ENCODE measurements around the gene RTL5. TPM values are rescaled to one million over a fixed set of nuclear protein-coding genes. Genes with fewer than 3 reads are reported as not detected.

The RTL5 gene
- total and polyA plus RNA-seq, 4 donors, result 6.5 to 13.9 (median 10.0) TPM

- Histone ChIP-seq H3K27ac (ENCODE audit: low read depth in 1 of 2, low read length in 2 of 2) (no peak overlapping the region), H3K4me3 (ENCODE audit: low read length in 2 of 2) (no peak overlapping the region), H3K9me3 (ENCODE audit: control insufficient read depth, low read length) (no peaks in the 10 kb centered on the region), H3K4me1 (ENCODE audit: control insufficient read depth in 1 of 2, insufficient read depth in 2 of 2, low read length in 2 of 2) (no peaks in the 10 kb centered on the region), H3K36me3 (ENCODE audit: control insufficient read depth in 1 of 2, insufficient read depth in 2 of 2, low read length in 1 of 2) (no peaks in the 10 kb centered on the region), H3K27me3 (ENCODE audit: control insufficient read depth in 1 of 2, insufficient read depth in 2 of 2, low read length in 1 of 2) (no peaks in the 10 kb centered on the region)
- intact Hi-C loops (cut with DNase I), result no loop called here
- ATAC-seq (ENCODE audit: low FRiP score) (no peak), DNase-seq (no peak)
- 67 to 82% methylated on average over 3 of the region's 3 CpGs for WGBS, 2 donors
Measured at GRCh38 chrX:72097098-72097497, 34.6 kb downstream of the RTL5 start.

GRCh38 chrX:72095370-72095769 is 36.3 kb downstream of the RTL5 start:
- no peak for ATAC-seq (ENCODE audit: low FRiP score)
- no peak overlapping the region for H3K27ac ChIP-seq (ENCODE audit: low read depth in 1 of 2, low read length in 2 of 2)
- intact Hi-C loops (cut with DNase I), result no loop called here
- no peaks in the 10 kb centered on the region for H3K9me3 ChIP-seq (ENCODE audit: control insufficient read depth, low read length)
- no peak overlapping the region for H3K4me3 ChIP-seq (ENCODE audit: low read length in 2 of 2)
- no peaks in the 10 kb centered on the region for H3K27me3 ChIP-seq (ENCODE audit: control insufficient read depth in 1 of 2, insufficient read depth in 2 of 2, low read length in 1 of 2)
- no peaks in the 10 kb centered on the region for H3K4me1 ChIP-seq (ENCODE audit: control insufficient read depth in 1 of 2, insufficient read depth in 2 of 2, low read length in 2 of 2)
- 31 to 36% methylated on average over 2 of the region's 2 CpGs for WGBS, 2 donors
- H3K36me3 ChIP-seq (ENCODE audit: control insufficient read depth in 1 of 2, insufficient read depth in 2 of 2, low read length in 1 of 2), result no peaks in the 10 kb centered on the region
- DNase-seq, result no peak

- WGBS, 2 donors, result 69 to 73% methylated on average over 4 of the region's 4 CpGs
- peak in 1 of 2 donors; percentile 60 for DNase-seq
- Histone ChIP-seq H3K9me3 (ENCODE audit: control insufficient read depth, low read length) (no peaks in the 10 kb centered on the region), H3K4me3 (ENCODE audit: low read length in 2 of 2) (no peak overlapping the region), H3K27me3 (ENCODE audit: control insufficient read depth in 1 of 2, insufficient read depth in 2 of 2, low read length in 1 of 2) (no peaks in the 10 kb centered on the region), H3K27ac (ENCODE audit: low read depth in 1 of 2, low read length in 2 of 2) (no peak overlapping the region), H3K4me1 (ENCODE audit: control insufficient read depth in 1 of 2, insufficient read depth in 2 of 2, low read length in 2 of 2) (no peaks in the 10 kb centered on the region), H3K36me3 (ENCODE audit: control insufficient read depth in 1 of 2, insufficient read depth in 2 of 2, low read length in 1 of 2) (no peaks in the 10 kb centered on the region)
- peak; percentile 65 for ATAC-seq (ENCODE audit: low FRiP score)
- intact Hi-C loops (cut with DNase I), result no loop called here
Measured at GRCh38 chrX:72094894-72095293, 36.8 kb downstream of the RTL5 start.

- no peak for DNase-seq
- Histone ChIP-seq H3K4me3 (ENCODE audit: low read length in 2 of 2) (no peak overlapping the region), H3K4me1 (ENCODE audit: control insufficient read depth in 1 of 2, insufficient read depth in 2 of 2, low read length in 2 of 2) (no peaks in the 10 kb centered on the region), H3K36me3 (ENCODE audit: control insufficient read depth in 1 of 2, insufficient read depth in 2 of 2, low read length in 1 of 2) (no peaks in the 10 kb centered on the region), H3K27ac (ENCODE audit: low read depth in 1 of 2, low read length in 2 of 2) (no peak overlapping the region), H3K27me3 (ENCODE audit: control insufficient read depth in 1 of 2, insufficient read depth in 2 of 2, low read length in 1 of 2) (no peaks in the 10 kb centered on the region), H3K9me3 (ENCODE audit: control insufficient read depth, low read length) (no peaks in the 10 kb centered on the region)
- ATAC-seq (ENCODE audit: low FRiP score), result no peak
- WGBS, 2 donors, result 74 to 92% methylated on average over 3 of the region's 3 CpGs
- intact Hi-C loops (cut with DNase I), result no loop called here
Measured at GRCh38 chrX:72089254-72089653, 42.5 kb downstream of the RTL5 start.

- Histone ChIP-seq H3K36me3 (ENCODE audit: control insufficient read depth in 1 of 2, insufficient read depth in 2 of 2, low read length in 1 of 2) (no peaks in the 10 kb centered on the region), H3K9me3 (ENCODE audit: control insufficient read depth, low read length) (no peaks in the 10 kb centered on the region), H3K4me1 (ENCODE audit: control insufficient read depth in 1 of 2, insufficient read depth in 2 of 2, low read length in 2 of 2) (no peaks in the 10 kb centered on the region), H3K27ac (ENCODE audit: low read depth in 1 of 2, low read length in 2 of 2) (no peak overlapping the region), H3K27me3 (ENCODE audit: control insufficient read depth in 1 of 2, insufficient read depth in 2 of 2, low read length in 1 of 2) (no peaks in the 10 kb centered on the region), H3K4me3 (ENCODE audit: low read length in 2 of 2) (no peak overlapping the region)
- DNase-seq, result no peak
- no peak for ATAC-seq (ENCODE audit: low FRiP score)
- 66 to 93% methylated on average over 6 of the region's 6 CpGs for WGBS, 2 donors
- intact Hi-C loops (cut with DNase I), result no loop called here
Measured at GRCh38 chrX:72088761-72089160, 43.0 kb downstream of the RTL5 start.

- 80 to 100% methylated on average over 1 of the region's 1 CpG for WGBS, 2 donors
- intact Hi-C loops (cut with DNase I), result no loop called here
- Histone ChIP-seq H3K4me1 (ENCODE audit: control insufficient read depth in 1 of 2, insufficient read depth in 2 of 2, low read length in 2 of 2) (no peaks in the 10 kb centered on the region), H3K9me3 (ENCODE audit: control insufficient read depth, low read length) (no peaks in the 10 kb centered on the region), H3K36me3 (ENCODE audit: control insufficient read depth in 1 of 2, insufficient read depth in 2 of 2, low read length in 1 of 2) (no peaks in the 10 kb centered on the region), H3K4me3 (ENCODE audit: low read length in 2 of 2) (no peak overlapping the region), H3K27ac (ENCODE audit: low read depth in 1 of 2, low read length in 2 of 2) (no peak overlapping the region), H3K27me3 (ENCODE audit: control insufficient read depth in 1 of 2, insufficient read depth in 2 of 2, low read length in 1 of 2) (no peaks in the 10 kb centered on the region)
- ATAC-seq (ENCODE audit: low FRiP score) (no peak), DNase-seq (no peak)
Measured at GRCh38 chrX:72086995-72087394, 44.7 kb downstream of the RTL5 start.

GRCh38 chrX:72084114-72084513 is 47.6 kb downstream of the RTL5 start:
- Histone ChIP-seq H3K36me3 (ENCODE audit: control insufficient read depth in 1 of 2, insufficient read depth in 2 of 2, low read length in 1 of 2) (no peaks in the 10 kb centered on the region), H3K27ac (ENCODE audit: low read depth in 1 of 2, low read length in 2 of 2) (no peak overlapping the region), H3K4me1 (ENCODE audit: control insufficient read depth in 1 of 2, insufficient read depth in 2 of 2, low read length in 2 of 2) (no peaks in the 10 kb centered on the region), H3K9me3 (ENCODE audit: control insufficient read depth, low read length) (no peaks in the 10 kb centered on the region), H3K4me3 (ENCODE audit: low read length in 2 of 2) (no peak overlapping the region), H3K27me3 (ENCODE audit: control insufficient read depth in 1 of 2, insufficient read depth in 2 of 2, low read length in 1 of 2) (no peaks in the 10 kb centered on the region)
- intact Hi-C loops (cut with DNase I), result no loop called here
- ATAC-seq (ENCODE audit: low FRiP score) (no peak), DNase-seq (no peak)
- 94% methylated on average over 1 of the region's 1 CpG for WGBS, 2 donors

GRCh38 chrX:72083291-72083690 is 48.4 kb downstream of the RTL5 start:
- WGBS, 2 donors, result 90 to 95% methylated on average over 2 of the region's 2 CpGs
- no peak overlapping the region for H3K4me3 ChIP-seq (ENCODE audit: low read length in 2 of 2)
- no peaks in the 10 kb centered on the region for H3K36me3 ChIP-seq (ENCODE audit: control insufficient read depth in 1 of 2, insufficient read depth in 2 of 2, low read length in 1 of 2)
- ATAC-seq (ENCODE audit: low FRiP score), result no peak
- no peaks in the 10 kb centered on the region for H3K27me3 ChIP-seq (ENCODE audit: control insufficient read depth in 1 of 2, insufficient read depth in 2 of 2, low read length in 1 of 2)
- no peaks in the 10 kb centered on the region for H3K4me1 ChIP-seq (ENCODE audit: control insufficient read depth in 1 of 2, insufficient read depth in 2 of 2, low read length in 2 of 2)
- H3K27ac ChIP-seq (ENCODE audit: low read depth in 1 of 2, low read length in 2 of 2), result no peak overlapping the region
- intact Hi-C loops (cut with DNase I), result no loop called here
- H3K9me3 ChIP-seq (ENCODE audit: control insufficient read depth, low read length), result no peaks in the 10 kb centered on the region
- DNase-seq, result no peak

- ATAC-seq (ENCODE audit: low FRiP score) (no peak), DNase-seq (no peak)
- Histone ChIP-seq H3K27ac (ENCODE audit: low read depth in 1 of 2, low read length in 2 of 2) (peak overlapping the region in 1 of 2 donors; percentile 17), H3K27me3 (ENCODE audit: control insufficient read depth in 1 of 2, insufficient read depth in 2 of 2, low read length in 1 of 2) (no peaks in the 10 kb centered on the region), H3K4me3 (ENCODE audit: low read length in 2 of 2) (no peak overlapping the region), H3K36me3 (ENCODE audit: control insufficient read depth in 1 of 2, insufficient read depth in 2 of 2, low read length in 1 of 2) (no peaks in the 10 kb centered on the region), H3K4me1 (ENCODE audit: control insufficient read depth in 1 of 2, insufficient read depth in 2 of 2, low read length in 2 of 2) (no peaks in the 10 kb centered on the region), H3K9me3 (ENCODE audit: control insufficient read depth, low read length) (no peaks in the 10 kb centered on the region)
- intact Hi-C loops (cut with DNase I), result no loop called here
- WGBS, 2 donors, result 41 to 50% methylated on average over 12 of the region's 12 CpGs
Measured at GRCh38 chrX:72081605-72082320, 50.0 kb downstream of the RTL5 start.

All from aorta (tissue), 5 donors.